K562 (cell line): ENCODE measurements around the gene HOXA9. TPM values are rescaled to one million over a fixed set of nuclear protein-coding genes. Genes with fewer than 3 reads are reported as not detected.

Experiments
- POU5F1 ChIP-seq: fragments of 150-350 bp; IDR thresholded peaks from 2 replicates; pipeline ENCODE4 v1.6.1; 2014; ENCODE audit warnings: borderline replicate concordance, low read length, low read depth, mild to moderate bottlenecking; ENCODE audit not compliant: partially characterized antibody
- SNRNP70 ChIP-seq: fragments of 200-400 bp; formaldehyde crosslinking; optimal IDR thresholded peaks from 2 replicates; pipeline ENCODE3; 2017; ENCODE audit warnings: low read depth, low read length
- ZNF639 ChIP-seq, 2 experiments: fragments of 200-800 bp in 1 of 2; sonication (Bioruptor generic) in 1 of 2; sonication (generic) in 1 of 2; formaldehyde crosslinking in 1 of 2; IDR thresholded peaks in 1 of 2; conservative IDR thresholded peaks in 1 of 2; 2 replicates each; pipeline versions ENCODE4 v1.5.0 to v1.6.1; 2016 to 2020; ENCODE audit warnings: missing compliant biosample characterization in 1 of 2, missing genetic modification characterization in 1 of 2, missing genetic modification reagents in 1 of 2
- ZZZ3 ChIP-seq: fragments of 450-650 bp; IDR thresholded peaks from 2 replicates; pipeline ENCODE4 v1.6.1; 2016; ENCODE audit warnings: antibody characterized with exemption, mild to moderate bottlenecking, moderate library complexity
- polyA plus RNA-seq, 8 experiments: library from polyadenylated mRNA; depleted of rRNA in 4 of 8; stranded (reverse) in 5 of 8; unstranded in 3 of 8; fragments of >200 nt; fragmentation: Nextera tagmentation in 2 of 8; fragmentation: Illumina TruSeq in 1 of 8; extraction: Ambion mirVana in 2 of 8; extraction: Trizol in 1 of 8; gene quantifications; 2 replicates each; pipeline versions ENCODE4 v1.2.1 to v1.2.3, GENCODE V29; 2011 to 2014; ENCODE audit warnings: inconsistent platforms in 1 of 8, missing spikeins in 1 of 8
- total RNA-seq, 7 experiments: library from RNA; depleted of rRNA in 6 of 7; stranded (reverse); fragments of >200 nt in 6 of 7; fragmentation: Illumina TruSeq in 2 of 7; extraction: Trizol in 2 of 7; gene quantifications; 2 replicates each; pipeline versions ENCODE4 v1.2.1 to v1.2.3, GENCODE V29; 2011 to 2021; ENCODE audit warnings: low replicate concordance in 1 of 7
- TF ChIP-seq, protein P1 (sequence below): fragments of 250-450 bp; sonication (Bioruptor Pico); IDR thresholded peaks from 2 replicates; pipeline ENCODE4 v1.8.0; 2022; ENCODE audit warnings: inconsistent platforms
- TF ChIP-seq, protein P2 (sequence below): fragments of 450-650 bp; IDR thresholded peaks from 2 replicates; pipeline ENCODE4 v1.6.1; 2018; ENCODE audit not compliant: partially characterized antibody

The HOXA9 gene
- total and polyA plus RNA-seq, 9 of the 15 experiments (the other 6 are each of a cell fraction or from before 2014, with no cell fraction given): not detected

DNA sequence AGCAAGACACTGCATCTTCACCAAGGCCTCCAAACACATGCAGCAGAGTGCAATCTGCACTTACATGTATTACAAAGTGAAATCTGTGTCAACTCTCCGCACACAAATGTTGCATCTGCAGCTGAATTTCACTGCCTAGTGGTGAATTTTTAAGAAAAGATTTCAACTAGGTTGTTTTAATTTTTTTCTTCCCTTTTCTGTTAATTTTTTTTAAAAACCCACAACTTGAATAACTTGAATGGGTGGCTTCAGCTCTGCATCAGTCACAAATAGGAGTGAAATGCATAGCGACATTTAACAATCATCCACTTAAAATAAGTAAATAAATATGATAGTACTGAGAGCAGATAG lies 28.6 kb upstream of the HOXA9 start (continued):
- TF ChIP-seq, protein P1, sequence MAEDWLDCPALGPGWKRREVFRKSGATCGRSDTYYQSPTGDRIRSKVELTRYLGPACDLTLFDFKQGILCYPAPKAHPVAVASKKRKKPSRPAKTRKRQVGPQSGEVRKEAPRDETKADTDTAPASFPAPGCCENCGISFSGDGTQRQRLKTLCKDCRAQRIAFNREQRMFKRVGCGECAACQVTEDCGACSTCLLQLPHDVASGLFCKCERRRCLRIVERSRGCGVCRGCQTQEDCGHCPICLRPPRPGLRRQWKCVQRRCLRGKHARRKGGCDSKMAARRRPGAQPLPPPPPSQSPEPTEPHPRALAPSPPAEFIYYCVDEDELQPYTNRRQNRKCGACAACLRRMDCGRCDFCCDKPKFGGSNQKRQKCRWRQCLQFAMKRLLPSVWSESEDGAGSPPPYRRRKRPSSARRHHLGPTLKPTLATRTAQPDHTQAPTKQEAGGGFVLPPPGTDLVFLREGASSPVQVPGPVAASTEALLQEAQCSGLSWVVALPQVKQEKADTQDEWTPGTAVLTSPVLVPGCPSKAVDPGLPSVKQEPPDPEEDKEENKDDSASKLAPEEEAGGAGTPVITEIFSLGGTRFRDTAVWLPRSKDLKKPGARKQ: no peak
- TF ChIP-seq ZZZ3 (no peak), ZNF639 (CRISPR knock-in tag; conservative IDR thresholded peaks at IDR 0.05 in 1 of 2, IDR thresholded peaks at IDR 0.05 in 1 of 2) (no peak), POU5F1 (no peak), SNRNP70 (no peak)
- TF ChIP-seq, protein P2, sequence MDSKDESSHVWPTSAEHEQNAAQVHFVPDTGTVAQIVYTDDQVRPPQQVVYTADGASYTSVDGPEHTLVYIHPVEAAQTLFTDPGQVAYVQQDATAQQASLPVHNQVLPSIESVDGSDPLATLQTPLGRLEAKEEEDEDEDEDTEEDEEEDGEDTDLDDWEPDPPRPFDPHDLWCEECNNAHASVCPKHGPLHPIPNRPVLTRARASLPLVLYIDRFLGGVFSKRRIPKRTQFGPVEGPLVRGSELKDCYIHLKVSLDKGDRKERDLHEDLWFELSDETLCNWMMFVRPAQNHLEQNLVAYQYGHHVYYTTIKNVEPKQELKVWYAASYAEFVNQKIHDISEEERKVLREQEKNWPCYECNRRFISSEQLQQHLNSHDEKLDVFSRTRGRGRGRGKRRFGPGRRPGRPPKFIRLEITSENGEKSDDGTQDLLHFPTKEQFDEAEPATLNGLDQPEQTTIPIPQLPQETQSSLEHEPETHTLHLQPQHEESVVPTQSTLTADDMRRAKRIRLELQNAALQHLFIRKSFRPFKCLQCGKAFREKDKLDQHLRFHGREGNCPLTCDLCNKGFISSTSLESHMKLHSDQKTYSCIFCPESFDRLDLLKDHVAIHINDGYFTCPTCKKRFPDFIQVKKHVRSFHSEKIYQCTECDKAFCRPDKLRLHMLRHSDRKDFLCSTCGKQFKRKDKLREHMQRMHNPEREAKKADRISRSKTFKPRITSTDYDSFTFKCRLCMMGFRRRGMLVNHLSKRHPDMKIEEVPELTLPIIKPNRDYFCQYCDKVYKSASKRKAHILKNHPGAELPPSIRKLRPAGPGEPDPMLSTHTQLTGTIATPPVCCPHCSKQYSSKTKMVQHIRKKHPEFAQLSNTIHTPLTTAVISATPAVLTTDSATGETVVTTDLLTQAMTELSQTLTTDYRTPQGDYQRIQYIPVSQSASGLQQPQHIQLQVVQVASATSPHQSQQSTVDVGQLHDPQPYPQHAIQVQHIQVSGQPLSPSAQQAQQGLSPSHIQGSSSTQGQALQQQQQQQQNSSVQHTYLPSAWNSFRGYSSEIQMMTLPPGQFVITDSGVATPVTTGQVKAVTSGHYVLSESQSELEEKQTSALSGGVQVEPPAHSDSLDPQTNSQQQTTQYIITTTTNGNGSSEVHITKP: no peak
